Measurements from ENCODE around the gene SMYD3. TPM values are rescaled to one million over a fixed set of nuclear protein-coding genes. Genes with fewer than 3 reads are reported as not detected.
A peak's percentile ranks its signal among the peaks of the same experiment; 100 is the strongest.

SMYD3 gene
- total and polyA plus RNA-seq, 2 of the 4 experiments (the other 2 are of a cell fraction): 26.5 to 37.6 TPM

GRCh38 chr1:246213036-246213435 is 294.0 kb downstream of the SMYD3 start:
- no peak overlapping the region for H3K14ac ChIP-seq (replicated peaks; ENCODE audit: low read depth, low read length)
- TF ChIP-seq BHLHE40 (IDR thresholded peaks at IDR 0.05; ENCODE audit: low read depth, low read length) (no peak), RAD21 (IDR thresholded peaks at IDR 0.05; ENCODE audit: low read length) (no peak), SMC3 (IDR thresholded peaks at IDR 0.05; ENCODE audit: low read depth, low read length) (no peak), RFX5 (IDR thresholded peaks at IDR 0.05; ENCODE audit: low read depth, low read length) (no peak), CTCF (conservative IDR thresholded peaks at IDR 0.05; ENCODE audit: low read depth, low read length) (no peak), MAFK (IDR thresholded peaks at IDR 0.05; ENCODE audit: low read depth, low read length) (peak; percentile 92), POLR2A (IDR thresholded peaks at IDR 0.05; ENCODE audit: low read depth, low read length) (no peak), USF2 (IDR thresholded peaks at IDR 0.05; ENCODE audit: low read depth, low read length) (no peak), NFE2L2 (IDR thresholded peaks at IDR 0.05; ENCODE audit: low read depth, low read length) (no peak)
- H4K5ac ChIP-seq (ENCODE audit: low read depth, low read length): no peak overlapping the region
- dilution Hi-C loops (cut with HindIII; ENCODE audit: low sequenced_read_pairs, unreplicated experiment) (no loop called here), in situ Hi-C loops (cut with MboI; ENCODE audit: low sequenced_read_pairs) (no loop called here), intact Hi-C loops (cut with micrococcal nuclease) (no loop called here)
- H3K27ac ChIP-seq (ENCODE audit: insufficient read depth, low read length): no peak overlapping the region
- no peak overlapping the region for H3K4me3 ChIP-seq (ENCODE audit: insufficient read depth, low read depth, low read length)
- no peaks in the 10 kb centered on the region for H3K9me3 ChIP-seq (ENCODE audit: control insufficient read depth, insufficient read depth, low read length)
- ChIA-PET POLR2A (ENCODE audit: unreplicated experiment) (no interaction called here), CTCF (no interaction called here)
- H3K4ac ChIP-seq (ENCODE audit: low read depth, low read length): no peak overlapping the region
- peaks cover 5% of the 10 kb centered on the region; the same call in 1 of the 2 replicates for H3K9me1 ChIP-seq (ENCODE audit: insufficient read depth, low read length)
- no peak overlapping the region for H2AFZ ChIP-seq (replicated peaks; ENCODE audit: low read length, poor library complexity)
- no peak for ATAC-seq (ENCODE audit: low read depth)
- H2AK9ac ChIP-seq (replicated peaks; ENCODE audit: low read depth, low read length, poor library complexity): no peak overlapping the region
- no peak overlapping the region for H3K56ac ChIP-seq (ENCODE audit: extremely low read depth, insufficient read depth, low read length)
- H3K23ac ChIP-seq (ENCODE audit: low read depth, low read length): no peak overlapping the region
- H3K36me3 ChIP-seq (ENCODE audit: control insufficient read depth, insufficient read depth, low read length): no peaks in the 10 kb centered on the region
- H2BK15ac ChIP-seq (ENCODE audit: low read depth, low read length): peak overlapping the region; percentile 61; the same call in 2 of the 3 replicates
- H3K79me1 ChIP-seq (ENCODE audit: low read depth in 1 of 2, low read length in 2 of 2): peaks cover 5 to 9% of the 10 kb centered on the region in 2 experiments; a peak in 3 of 4 replicates
- H4K91ac ChIP-seq (ENCODE audit: insufficient read depth, low read depth, low read length): no peak overlapping the region
- no peak overlapping the region for H2AK5ac ChIP-seq (ENCODE audit: low read depth, low read length)
- no peak overlapping the region for H3K9ac ChIP-seq (ENCODE audit: low read depth, low read length)
- peak overlapping the region; percentile 41; the same call in 1 of the 2 replicates for H2BK120ac ChIP-seq (ENCODE audit: low read depth, low read length)
- H3K27me3 ChIP-seq (ENCODE audit: control insufficient read depth, insufficient read depth, low read length): no peaks in the 10 kb centered on the region
- H4K8ac ChIP-seq (ENCODE audit: low read depth in 2 of 2, low read length in 2 of 2): no peak overlapping the region
- WGBS, 2 experiments (ENCODE audit: extremely low coverage in 2 of 2, insufficient read length in 1 of 2): no CpG with 5 or more reads among the region's 3 CpGs
- H4K20me1 ChIP-seq (ENCODE audit: insufficient read depth, low read length): no peaks in the 10 kb centered on the region
- H3K18ac ChIP-seq (ENCODE audit: low read depth, low read length): no peak overlapping the region; the same call in 1 of the 2 replicates
- no peak for DNase-seq
- no peak overlapping the region for H3K4me2 ChIP-seq (ENCODE audit: low read depth, low read length)
- H3K4me1 ChIP-seq (ENCODE audit: control insufficient read depth, insufficient read depth, low read length): peaks cover 4% of the 10 kb centered on the region
- H2BK20ac ChIP-seq (ENCODE audit: low read depth, low read length): no peak overlapping the region
- H2BK5ac ChIP-seq (ENCODE audit: low read depth, low read length, poor library complexity, severe bottlenecking): no peak overlapping the region
- no TSS peak for BruUV-seq (replicated peaks)
